Activated T-cell treated with anti-CD3 and anti-CD28 coated beads for 48 hours (primary cell): Measurements from ENCODE around the gene CFAP46.
"Not testable (repeated sequence)": the region's sequence is repeated elsewhere in the genome, so short reads cannot be mapped to it uniquely, and the experiment has no call there.

Source experiments
- DNase-seq: peaks from one replicate; pipeline ENCODE4 v3.0.0-alpha.2; 2020; ENCODE audit warnings: low read depth

CFAP46 gene

GRCh38 chr10:132826524-132827422 is 115.6 kb downstream of the CFAP46 start:
- DNase-seq = no peak

- not testable (repeated sequence) for DNase-seq
These were observed 116.4 kb downstream of the CFAP46 start for GRCh38 chr10:132825783-132826523.

- DNase-seq = no peak
These were observed 122.3 kb downstream of the CFAP46 start for GRCh38 chr10:132820056-132820455.

- no peak for DNase-seq
These were observed 124.6 kb downstream of the CFAP46 start for GRCh38 chr10:132817701-132818211.

GRCh38 chr10:132816718-132817117 is 125.7 kb downstream of the CFAP46 start:
- no peak for DNase-seq

GRCh38 chr10:132815168-132815857 is 127.1 kb downstream of the CFAP46 start:
- no peak for DNase-seq

- DNase-seq = no peak
These were observed 127.9 kb downstream of the CFAP46 start for GRCh38 chr10:132814469-132814856.

- DNase-seq = no peak
These were observed 128.6 kb downstream of the CFAP46 start for GRCh38 chr10:132813560-132814468.

- DNase-seq = no peak
These were observed 129.4 kb downstream of the CFAP46 start for GRCh38 chr10:132813001-132813401.

- no peak for DNase-seq
These were observed 129.8 kb downstream of the CFAP46 start for GRCh38 chr10:132812520-132812919.

- DNase-seq = no peak
These were observed 130.4 kb downstream of the CFAP46 start for GRCh38 chr10:132811891-132812481.

- DNase-seq = no peak
These were observed 131.3 kb downstream of the CFAP46 start for GRCh38 chr10:132810807-132811700.

GRCh38 chr10:132810141-132810806 is 132.1 kb downstream of the CFAP46 start:
- no peak for DNase-seq

GRCh38 chr10:132809232-132810140 is 132.9 kb downstream of the CFAP46 start:
- no peak for DNase-seq

GRCh38 chr10:132808383-132809231 is 133.8 kb downstream of the CFAP46 start:
- DNase-seq = no peak

GRCh38 chr10:132807621-132808049 is 134.7 kb downstream of the CFAP46 start:
- no peak for DNase-seq

- no peak for DNase-seq
These were observed 135.8 kb downstream of the CFAP46 start for GRCh38 chr10:132806561-132807003.
